PFSK-1 (cell line): Measurements from ENCODE around the gene TENM3.

Experiments used
- POLR2AphosphoS5 ChIP-seq: IDR thresholded peaks from 2 replicates; pipeline ENCODE4 v1.6.1; 2012; ENCODE audit warnings: low read depth, mild to moderate bottlenecking, control low read depth, low read length, moderate library complexity
- SIN3A ChIP-seq: IDR thresholded peaks from 2 replicates; pipeline ENCODE4 v1.6.1; 2012; ENCODE audit warnings: mild to moderate bottlenecking, low read length, moderate library complexity, borderline replicate concordance; ENCODE audit not compliant: insufficient read depth

DNA sequence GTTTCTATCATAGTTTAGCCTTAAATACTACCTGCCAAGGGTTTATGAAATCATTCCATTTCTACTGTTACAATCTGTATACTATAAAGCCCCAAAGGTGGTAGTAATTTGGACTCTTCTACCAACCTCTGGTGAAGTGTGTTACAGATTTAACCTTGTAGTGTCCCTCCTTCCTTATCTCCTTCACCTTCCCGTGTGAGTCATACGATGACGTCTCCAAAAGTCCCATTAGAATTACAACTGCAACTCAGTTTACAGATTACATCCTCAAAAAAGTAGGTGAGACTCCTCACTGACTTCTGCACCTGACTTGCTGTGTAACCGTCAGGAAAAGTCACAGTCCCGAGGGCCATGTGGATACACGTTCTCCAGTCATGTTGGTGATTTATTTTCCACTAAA, 455.0 kb downstream of the TENM3 start:
- no peak for TF ChIP-seq SIN3A
- no peak for TF ChIP-seq POLR2AphosphoS5
